H1 (cell line): Measurements from ENCODE around the gene MMP20. TPM values are rescaled to one million over a fixed set of nuclear protein-coding genes. Genes with fewer than 3 reads are reported as not detected.

Experiments
- HDAC2 ChIP-seq, 2 experiments: fragments of 300-600 bp in 1 of 2; sonication (generic) in 1 of 2; IDR thresholded peaks; 2 replicates each; pipeline ENCODE4 v1.6.1; 2011 to 2012; ENCODE audit warnings: low read depth in 2 of 2, low read length in 2 of 2, mild to moderate bottlenecking in 2 of 2, moderate library complexity in 2 of 2, borderline replicate concordance in 1 of 2, inconsistent platforms in 1 of 2
- NRF1 ChIP-seq: IDR thresholded peaks from 2 replicates; pipeline ENCODE4 v1.6.1; 2011; ENCODE audit warnings: mild to moderate bottlenecking, low read depth, low read length, improper control_type of control experiment
- POU5F1 ChIP-seq: IDR thresholded peaks from 2 replicates; pipeline ENCODE4 v1.6.1; 2011; ENCODE audit warnings: low read depth, mild to moderate bottlenecking, low read length, moderate library complexity
- RFX5 ChIP-seq: IDR thresholded peaks from 2 replicates; pipeline ENCODE4 v1.6.1; 2011; ENCODE audit warnings: low read depth, low read length, improper control_type of control experiment, borderline replicate concordance
- SIRT6 ChIP-seq: IDR thresholded peaks from one replicate; pipeline ENCODE4 v1.7.1; 2012; ENCODE audit warnings: low read length, inconsistent platforms
- TAF7 ChIP-seq: optimal IDR thresholded peaks from 2 replicates; pipeline ENCODE3; 2011; ENCODE audit warnings: low read depth, mild to moderate bottlenecking, inconsistent platforms, low read length, moderate library complexity, borderline replicate concordance
- polyA plus RNA-seq, 7 experiments: library from polyadenylated mRNA; depleted of rRNA in 3 of 7; stranded (reverse) in 5 of 7; unstranded in 2 of 7; fragments of >200 nt in 5 of 7; fragments of 200-250 nt in 2 of 7; gene quantifications; 1 replicate in 5 of 7; 2 replicates in 1 of 7; 4 replicates in 1 of 7; pipeline versions ENCODE4 v1.2.1 to v1.2.3, GENCODE V29; 2011 to 2013; ENCODE audit warnings: missing spikeins in 2 of 7, mixed read lengths in 2 of 7
- total RNA-seq: library from RNA; stranded (reverse); fragmentation: NEBNext Ultra II Directional; extraction: Animal tissue kit (Norgen Biotek cat#: 25700); gene quantifications from 2 replicates; pipeline ENCODE4 v1.2.1, GENCODE V29; 2021
- TF ChIP-seq, protein P1 (sequence below): IDR thresholded peaks from 2 replicates; pipeline ENCODE4 v1.6.1; 2011; ENCODE audit warnings: low read length, improper control_type of control experiment

The MMP20 gene
- total and polyA plus RNA-seq, 2 of the 8 experiments (the other 6 are each of a cell fraction or from before 2014, with no cell fraction given), result not detected

DNA sequence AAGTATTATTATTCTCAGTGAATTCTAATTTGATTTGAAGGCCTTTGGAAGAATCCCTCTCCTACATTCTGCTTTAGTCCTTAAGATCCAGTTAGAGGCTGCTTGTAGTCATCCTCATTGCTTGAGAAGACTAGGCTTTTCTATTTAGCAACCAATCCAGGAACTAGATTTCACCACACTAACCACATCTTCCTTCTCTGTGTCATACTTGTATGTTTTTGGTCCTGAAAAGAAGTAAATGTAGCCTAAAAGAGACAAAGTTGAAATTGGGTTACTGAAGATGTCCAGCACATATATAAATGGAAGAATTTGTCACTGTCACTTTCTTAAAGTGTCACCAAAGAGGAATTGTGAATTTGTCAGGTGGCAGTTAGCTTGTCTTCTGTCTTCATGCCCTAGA lies 48.0 kb downstream of the MMP20 start (continued):
- TF ChIP-seq TAF7 (no peak), SIRT6 (no peak), RFX5 (no peak), HDAC2 (IDR thresholded peaks at IDR 0.05; ENCODE audit: borderline replicate concordance in 1 of 2, low read depth in 2 of 2, low read length in 2 of 2) (no peak), NRF1 (no peak), POU5F1 (no peak)
- TF ChIP-seq, protein P1, sequence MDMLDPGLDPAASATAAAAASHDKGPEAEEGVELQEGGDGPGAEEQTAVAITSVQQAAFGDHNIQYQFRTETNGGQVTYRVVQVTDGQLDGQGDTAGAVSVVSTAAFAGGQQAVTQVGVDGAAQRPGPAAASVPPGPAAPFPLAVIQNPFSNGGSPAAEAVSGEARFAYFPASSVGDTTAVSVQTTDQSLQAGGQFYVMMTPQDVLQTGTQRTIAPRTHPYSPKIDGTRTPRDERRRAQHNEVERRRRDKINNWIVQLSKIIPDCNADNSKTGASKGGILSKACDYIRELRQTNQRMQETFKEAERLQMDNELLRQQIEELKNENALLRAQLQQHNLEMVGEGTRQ, result no peak
- TF ChIP-seq, all 59 proteins: peak for 0
